A549 treated with RU486 at 1 μM for 4 hours (cell line): ENCODE results near the gene MSLN. TPM values are rescaled to one million over a fixed set of nuclear protein-coding genes. Genes with fewer than 3 reads are reported as not detected.

Experiments
- total RNA-seq: library from RNA; stranded (reverse); fragments of 200-300 nt; extraction: Qiagen RNA extraction; gene quantifications from 5 replicates; pipeline ENCODE4 v1.2.3, GENCODE V29; 2022; ENCODE audit warnings: low read depth

Gene MSLN
- total RNA-seq = 1.7 to 3.1 TPM (median 2.4 TPM) in 5 replicates

GRCh38 chr16:760545-761343, at the start of gene MSLN:
TSS of gene MSLN (plus strand) at chr16:760734. CDS start at chr16:762681, 1,947 bp downstream.

DNA sequence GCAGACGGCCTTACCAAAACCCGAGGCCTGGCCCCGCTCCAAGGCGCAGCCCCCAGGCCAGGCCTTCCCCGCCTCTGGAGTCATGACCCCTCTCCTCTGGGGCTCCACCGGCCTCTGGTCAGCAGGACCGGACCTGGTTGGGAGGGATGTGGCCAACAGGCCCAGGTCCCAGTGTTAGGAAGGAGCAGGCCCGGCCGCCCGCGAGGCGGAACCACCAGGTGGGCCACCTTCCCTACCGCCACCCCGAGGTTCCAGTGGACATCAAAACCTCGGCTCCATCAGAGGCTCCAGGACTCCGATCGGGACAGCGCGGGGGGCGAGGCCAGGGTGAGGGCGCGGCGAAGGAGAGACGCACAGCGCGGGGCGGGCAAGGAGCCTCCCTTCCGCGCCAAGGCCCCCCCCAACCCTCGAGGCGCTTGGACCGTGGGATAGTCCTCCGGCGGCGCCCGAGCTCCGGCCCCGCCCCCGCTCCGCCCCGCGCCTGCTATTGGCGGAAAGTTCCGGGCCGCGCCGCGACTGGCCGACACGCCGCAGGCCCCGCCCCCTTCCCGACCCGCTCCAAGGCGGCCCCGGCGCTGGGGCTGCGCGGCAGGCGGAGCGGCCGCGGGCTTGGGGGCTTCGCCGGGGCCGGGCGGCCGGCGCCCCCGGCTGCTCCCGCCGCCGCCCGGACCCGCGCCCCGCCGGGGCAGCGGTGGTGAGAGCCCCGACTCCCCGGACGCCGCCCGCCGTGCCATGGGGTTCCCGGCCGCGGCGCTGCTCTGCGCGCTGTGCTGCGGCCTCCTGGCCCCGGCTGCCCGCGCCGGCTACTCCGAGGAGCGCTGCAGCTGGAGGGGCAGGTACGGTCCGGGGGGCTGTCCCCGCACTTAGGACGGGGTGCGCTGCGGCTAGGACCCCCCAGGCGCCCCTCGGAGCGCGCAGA, 45.7 kb upstream of the MSLN start, which contains the start of gene METRN:
METRN (plus strand) TSS at position 561 of the 919 bp plus-strand sequence; CDS start at position 733, 172 bp downstream.

GRCh38 chr16:720990-721764, 39.4 kb upstream of the MSLN start, which contains the start of gene ANTKMT:
TSS of gene ANTKMT (plus strand) at chr16:721146. CDS start at chr16:721275, 129 bp downstream.

DNA sequence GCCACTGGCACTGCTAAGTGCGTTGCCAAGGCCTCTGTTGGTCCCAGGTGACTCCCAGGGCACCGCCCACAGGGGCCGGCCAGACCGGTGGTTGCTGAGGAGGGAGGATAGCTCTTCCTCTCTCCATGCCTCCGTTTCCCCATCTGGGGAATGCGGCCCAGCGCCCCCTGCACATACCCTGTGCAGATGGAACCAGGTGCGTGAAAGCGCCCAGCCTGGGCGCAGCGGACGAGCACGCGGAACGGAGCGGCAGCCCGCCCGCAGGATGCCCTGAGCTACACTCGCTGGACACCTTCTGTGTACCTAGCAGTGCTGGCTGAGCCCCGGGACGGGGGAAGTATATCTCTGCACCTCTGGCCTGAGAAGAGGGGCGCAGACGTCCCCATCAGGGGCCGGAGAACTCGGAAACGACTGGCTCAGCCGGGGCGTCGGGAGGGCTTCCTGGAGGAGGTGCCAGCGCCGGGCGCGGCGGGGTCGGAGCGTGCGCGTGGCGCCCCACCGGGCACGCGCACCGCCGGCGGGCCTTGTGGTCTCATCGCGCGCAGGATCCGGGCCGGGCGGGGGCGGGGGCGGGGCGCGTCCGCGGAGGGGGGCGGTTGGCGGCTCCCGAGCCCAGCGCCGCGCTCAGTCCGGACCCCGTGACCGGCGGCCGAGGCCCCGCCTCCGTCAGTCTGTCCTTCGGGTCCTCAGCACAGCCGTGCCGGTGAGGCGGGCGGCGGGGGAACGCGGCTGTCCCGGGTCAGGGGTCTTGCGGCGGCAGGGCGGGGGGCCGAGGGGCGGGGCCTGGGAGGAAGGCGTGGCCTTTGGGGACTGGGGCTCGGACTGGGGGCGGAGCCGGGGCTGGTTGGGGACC, 33.9 kb upstream of the MSLN start, which contains the start of the genes CCDC78 and HAGHL:
CCDC78 (minus strand) TSS at position 6 of the 853 bp plus-strand sequence. CDS start 76 bp downstream, outside the sequence.
HAGHL (plus strand) TSS at position 669 of the 853 bp plus-strand sequence. CDS start 404 bp downstream, outside the sequence.

DNA sequence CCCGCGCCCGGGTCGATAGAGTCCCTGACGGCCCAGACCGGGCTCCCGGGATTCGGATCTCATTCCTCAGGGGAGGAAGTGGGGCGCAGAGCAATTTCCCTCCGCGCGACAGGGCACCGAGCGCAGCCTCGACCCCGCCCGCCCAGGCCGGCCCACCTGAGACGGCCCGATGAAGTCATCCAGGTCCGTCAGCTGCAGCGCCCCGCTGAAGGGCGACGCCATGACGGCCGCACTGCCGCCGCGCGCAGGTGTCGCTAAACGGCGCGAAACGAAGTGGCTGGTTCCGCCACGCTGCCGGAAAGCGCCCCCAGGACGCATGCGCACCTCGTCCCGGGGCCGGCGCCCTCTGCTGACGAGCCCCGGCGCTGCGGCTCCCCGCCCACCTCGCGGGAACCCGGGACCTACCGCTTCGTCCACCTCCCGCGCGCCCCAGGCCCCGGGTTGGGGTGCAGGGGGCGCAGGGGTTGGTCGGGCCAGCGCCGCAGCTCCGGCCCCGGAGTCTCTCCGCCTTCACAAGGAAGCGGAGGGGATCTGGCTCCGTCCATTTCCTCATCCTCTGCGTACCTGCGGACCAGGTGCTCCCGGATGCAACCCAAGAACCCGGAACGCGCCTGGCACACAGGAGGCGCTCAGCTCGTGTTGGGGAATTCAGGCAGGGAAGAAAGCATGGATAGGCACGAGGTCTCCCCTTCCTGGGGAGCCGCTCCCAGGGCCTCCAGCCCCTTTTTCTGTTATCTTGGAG, 19.6 kb upstream of the MSLN start, which contains the start of gene CIAO3:
CIAO3 (minus strand) TSS at position 234 of the 742 bp plus-strand sequence; CDS start at position 222, 12 bp downstream.

GRCh38 chr16:787978-788398, 27.5 kb downstream of the MSLN start, which contains the start of gene RPUSD1:
TSS of gene RPUSD1 (minus strand) at chr16:788381. CDS start at chr16:787737, 644 bp downstream.

DNA sequence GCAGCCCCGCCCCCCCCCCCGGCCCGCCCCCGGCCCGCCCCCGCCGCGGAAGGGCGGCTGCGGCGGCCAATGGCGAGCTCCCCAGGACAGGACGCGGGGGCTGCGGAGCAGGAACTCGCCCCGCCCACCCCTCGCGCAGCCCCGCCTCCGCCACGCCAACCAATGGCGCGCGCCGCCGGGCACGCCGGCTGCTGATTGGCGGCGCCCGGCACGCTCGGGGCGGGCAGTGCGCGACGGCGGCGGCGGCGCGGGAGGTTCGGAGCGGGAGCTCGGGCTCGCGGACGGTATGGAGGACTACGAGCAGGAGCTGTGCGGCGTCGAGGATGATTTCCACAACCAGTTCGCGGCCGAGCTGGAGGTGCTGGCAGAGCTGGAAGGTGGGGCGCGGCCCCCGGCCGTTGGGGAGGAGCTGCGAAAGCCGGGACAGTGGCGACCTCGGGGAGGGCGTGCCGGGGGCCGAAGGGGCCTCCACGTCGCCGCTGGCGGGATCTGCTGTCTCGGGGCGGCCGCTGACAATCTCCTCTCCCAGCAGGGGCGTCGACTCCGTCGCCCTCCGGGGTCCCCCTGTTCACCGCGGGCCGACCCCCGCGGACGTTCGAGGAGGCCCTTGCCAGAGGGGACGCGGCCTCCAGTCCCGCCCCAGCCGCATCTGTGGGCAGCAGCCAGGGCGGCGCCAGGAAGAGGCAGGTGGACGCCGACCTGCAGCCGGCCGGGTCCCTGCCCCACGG, 28.0 kb downstream of the MSLN start, which contains the start of gene CHTF18:
CHTF18 (plus strand) TSS at position 222 of the 728 bp plus-strand sequence; CDS start at position 287, 65 bp downstream.

DNA sequence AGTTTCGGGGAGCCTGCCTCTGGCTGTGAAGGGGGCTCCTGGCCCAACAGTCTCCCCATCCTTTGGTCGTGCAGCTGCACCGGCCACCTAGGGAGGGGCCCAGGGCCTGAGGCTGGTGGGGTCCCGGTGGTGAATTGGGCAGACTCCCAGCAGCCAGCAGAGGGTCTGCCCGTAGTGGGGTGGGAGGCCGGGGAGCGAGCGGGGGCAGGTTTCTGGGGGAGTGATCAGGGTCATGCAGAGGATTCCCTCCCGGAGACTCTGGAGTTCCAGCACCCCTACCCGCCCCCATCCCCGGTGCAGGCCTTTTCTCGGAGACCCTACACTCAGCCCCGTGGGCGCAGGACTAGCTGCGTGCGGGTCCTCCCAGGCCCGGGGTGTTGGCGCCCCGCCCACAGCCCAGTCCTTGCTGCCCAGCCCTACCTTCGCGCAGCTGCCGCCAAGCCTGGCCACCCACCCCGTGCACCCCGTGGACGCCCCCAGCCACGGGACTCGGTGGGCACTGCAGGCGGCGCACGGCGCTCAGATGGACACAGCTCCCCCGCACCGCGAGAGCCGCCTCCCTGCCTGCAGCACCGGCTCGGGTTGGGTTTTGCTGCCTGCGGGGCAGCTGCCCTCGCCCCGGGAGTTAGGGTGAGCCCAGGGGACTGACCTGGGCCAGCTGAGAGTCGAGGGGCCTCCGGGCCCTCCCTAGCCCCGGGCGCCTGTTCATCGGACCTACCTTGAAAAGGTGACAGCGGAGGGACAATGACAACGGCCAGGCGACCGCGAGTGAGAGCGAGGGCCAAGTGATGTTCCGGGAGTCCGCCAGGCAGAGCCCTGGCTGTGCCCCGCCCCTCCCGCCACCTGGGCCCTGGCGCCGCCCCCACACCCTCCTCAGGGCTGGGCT, 39.7 kb downstream of the MSLN start, which contains the start of gene GNG13:
GNG13 (minus strand) TSS at position 787 of the 886 bp plus-strand sequence. CDS start 1,657 bp downstream, outside the sequence.

Other genes starting within 250 kb of the MSLN start
- 41.1 to 84.0 TPM (median 73.2 TPM) in 5 replicates for gene CAPN15, start 233.0 kb upstream of the MSLN start, total RNA-seq
- 0.06 to 0.18 TPM (median 0.13 TPM) in 5 replicates for gene PRR35, start 200.3 kb upstream of the MSLN start, total RNA-seq
- gene NHLRC4, start 193.7 kb upstream of the MSLN start, total RNA-seq = 0.11 to 0.39 TPM (median 0.21 TPM) in 5 replicates
- gene PIGQ, start 190.8 kb upstream of the MSLN start, total RNA-seq = 25.3 to 44.0 TPM (median 34.0 TPM) in 5 replicates
- gene RAB40C, start 170.7 kb upstream of the MSLN start, total RNA-seq = 10.7 to 19.4 TPM (median 17.7 TPM) in 5 replicates
- 0.10 to 0.23 TPM (median 0.13 TPM) in 5 replicates for gene WFIKKN1, start 129.7 kb upstream of the MSLN start, total RNA-seq
- 85.3 to 150 TPM (median 144 TPM) in 5 replicates for gene METTL26, start 124.4 kb upstream of the MSLN start, total RNA-seq
- 21.2 to 49.7 TPM (median 47.2 TPM) in 5 replicates for gene MCRIP2, start 118.9 kb upstream of the MSLN start, total RNA-seq
- gene WDR90, start 111.4 kb upstream of the MSLN start, total RNA-seq = 16.6 to 34.6 TPM (median 27.1 TPM) in 5 replicates
- 59.7 to 96.5 TPM (median 84.1 TPM) in 5 replicates for gene RHOT2, start 92.6 kb upstream of the MSLN start, total RNA-seq
- 0.67 to 1.7 TPM (median 1.4 TPM) in 5 replicates for gene RHBDL1, start 85.1 kb upstream of the MSLN start, total RNA-seq
- gene STUB1, start 80.3 kb upstream of the MSLN start, total RNA-seq = 83.4 to 138 TPM (median 123 TPM) in 5 replicates
- 63.7 to 86.1 TPM (median 79.3 TPM) in 5 replicates for gene JMJD8, start 76.4 kb upstream of the MSLN start, total RNA-seq
- gene WDR24, start 70.3 kb upstream of the MSLN start, total RNA-seq = 3.9 to 6.4 TPM (median 5.5 TPM) in 5 replicates
- gene FBXL16, start 54.9 kb upstream of the MSLN start, total RNA-seq = 1.7 to 3.4 TPM (median 2.9 TPM) in 5 replicates
- 63.5 to 222 TPM (median 177 TPM) in 5 replicates for gene METRN, start 45.6 kb upstream of the MSLN start, total RNA-seq
- 33.9 to 70.7 TPM (median 53.2 TPM) in 5 replicates for gene ANTKMT, start 39.6 kb upstream of the MSLN start, total RNA-seq
- 3.1 to 6.6 TPM (median 5.5 TPM) in 5 replicates for gene CCDC78, start 34.3 kb upstream of the MSLN start, total RNA-seq
- gene HAGHL, start 33.6 kb upstream of the MSLN start, total RNA-seq = 12.8 to 21.7 TPM (median 16.8 TPM) in 5 replicates
- gene CIAO3, start 19.7 kb upstream of the MSLN start, total RNA-seq = 15.1 to 23.9 TPM (median 21.0 TPM) in 5 replicates
- 33.4 to 55.9 TPM (median 54.0 TPM) in 5 replicates for gene RPUSD1, start 27.6 kb downstream of the MSLN start, total RNA-seq
- 13.7 to 28.0 TPM (median 26.4 TPM) in 5 replicates for gene CHTF18, start 27.9 kb downstream of the MSLN start, total RNA-seq
- not detected in 5 replicates for gene GNG13, start 40.0 kb downstream of the MSLN start, total RNA-seq
- gene LMF1, start 210.2 kb downstream of the MSLN start, total RNA-seq = 8.0 to 11.2 TPM (median 8.8 TPM) in 5 replicates
- gene SOX8, start 221.0 kb downstream of the MSLN start, total RNA-seq = 1.5 to 2.6 TPM (median 1.8 TPM) in 5 replicates